ENCODE data around the gene SKOR1. TPM values are rescaled to one million over a fixed set of nuclear protein-coding genes. Genes with fewer than 3 reads are reported as not detected.

Gene SKOR1
- total and polyA plus RNA-seq, 2 of the 4 experiments (the other 2 are of a cell fraction), result 0.03 TPM; not detected in 1

DNA sequence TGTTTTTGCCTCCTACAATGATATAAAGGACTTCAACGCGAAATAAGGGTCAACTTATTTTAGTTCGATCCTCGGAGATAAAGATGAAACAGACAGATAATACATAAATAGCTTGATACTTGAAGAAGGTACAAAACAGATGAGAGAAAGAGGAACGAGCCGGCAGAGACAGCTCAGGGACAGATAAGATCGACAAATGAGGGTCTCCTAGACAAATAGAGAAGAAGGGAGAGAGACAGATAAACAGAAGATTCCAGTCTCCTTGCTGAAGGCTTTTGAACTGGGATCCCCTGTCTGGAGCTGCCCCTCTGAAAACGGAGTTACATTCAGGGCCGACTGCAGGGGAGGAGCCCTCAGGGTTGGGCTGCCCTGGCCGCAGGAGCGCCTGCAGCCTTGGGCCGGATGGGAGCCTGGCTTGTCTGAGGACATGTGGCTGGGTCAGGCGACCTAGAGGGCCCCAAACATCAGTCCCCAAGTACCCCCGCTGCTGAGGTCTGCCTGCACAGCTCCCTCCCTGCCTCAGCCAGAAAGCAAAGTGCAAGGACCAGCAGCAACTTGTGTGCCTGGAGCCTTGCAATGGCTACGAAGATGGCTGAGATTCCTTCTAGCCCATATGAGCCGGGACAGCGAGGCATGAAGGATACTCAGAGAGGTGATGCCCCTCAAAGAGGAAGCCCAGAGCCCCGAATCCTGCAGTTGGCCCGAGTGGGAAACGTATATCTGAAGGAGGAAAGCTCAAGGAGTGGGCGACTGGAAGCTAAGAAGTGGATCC lies 926 bp upstream of the SKOR1 start:
- H2BK5ac ChIP-seq (ENCODE audit: low read depth, low read length, poor library complexity, severe bottlenecking), result no peak overlapping the region
- in situ Hi-C loops (cut with MboI; ENCODE audit: low sequenced_read_pairs) (no loop called here), dilution Hi-C loops (cut with HindIII; ENCODE audit: low sequenced_read_pairs, unreplicated experiment) (no loop called here), intact Hi-C loops (cut with micrococcal nuclease) (no loop called here)
- no peak for DNase-seq
- no peaks in the 10 kb centered on the region for H3K36me3 ChIP-seq (ENCODE audit: control insufficient read depth, insufficient read depth, low read length)
- peaks cover 94% of the 10 kb centered on the region for H3K27me3 ChIP-seq (ENCODE audit: control insufficient read depth, insufficient read depth, low read length)
- POLR2A ChIA-PET (ENCODE audit: unreplicated experiment), result no interaction called here
- peaks cover 31% of the 10 kb centered on the region for H4K20me1 ChIP-seq (ENCODE audit: insufficient read depth, low read length)
- no TSS peak for BruUV-seq (replicated peaks)
- no peak overlapping the region; the same call in 1 of the 2 replicates for H3K23ac ChIP-seq (ENCODE audit: low read depth, low read length)
- whole genome bisulfite sequencing, 2 experiments (ENCODE audit: extremely low coverage in 2 of 2, insufficient read length in 1 of 2), result 2% methylated on average over 7 of the region's 21 CpGs; no CpG with 5 or more reads in 1 of the 2 experiments
- no peak overlapping the region for H2BK120ac ChIP-seq (ENCODE audit: low read depth, low read length)
- H3K4me2 ChIP-seq (ENCODE audit: low read depth, low read length), result no peak overlapping the region
- no peak overlapping the region for H4K5ac ChIP-seq (ENCODE audit: low read depth, low read length)
- no peak overlapping the region for H3K9ac ChIP-seq (ENCODE audit: low read depth, low read length)
- TF ChIP-seq MXI1 (IDR thresholded peaks at IDR 0.05; ENCODE audit: borderline replicate concordance, low read depth, low read length), result no peak
- TF ChIP-seq CEBPB (IDR thresholded peaks at IDR 0.05; ENCODE audit: low read depth, low read length), result no peak
- TF ChIP-seq NFE2L2 (IDR thresholded peaks at IDR 0.05; ENCODE audit: low read depth, low read length), result no peak
- no peak for TF ChIP-seq CHD1 (IDR thresholded peaks at IDR 0.05; ENCODE audit: low read depth, low read length)
- no peak for TF ChIP-seq RCOR1 (IDR thresholded peaks at IDR 0.05; ENCODE audit: insufficient replicate concordance, low read length)
- TF ChIP-seq MAFK (IDR thresholded peaks at IDR 0.05; ENCODE audit: low read depth, low read length), result no peak
- TF ChIP-seq POLR2A (IDR thresholded peaks at IDR 0.05; ENCODE audit: low read depth, low read length), result no peak
- TF ChIP-seq SMC3 (IDR thresholded peaks at IDR 0.05; ENCODE audit: low read depth, low read length), result no peak
- TF ChIP-seq BHLHE40 (IDR thresholded peaks at IDR 0.05; ENCODE audit: low read depth, low read length), result no peak
- TF ChIP-seq, protein P1, sequence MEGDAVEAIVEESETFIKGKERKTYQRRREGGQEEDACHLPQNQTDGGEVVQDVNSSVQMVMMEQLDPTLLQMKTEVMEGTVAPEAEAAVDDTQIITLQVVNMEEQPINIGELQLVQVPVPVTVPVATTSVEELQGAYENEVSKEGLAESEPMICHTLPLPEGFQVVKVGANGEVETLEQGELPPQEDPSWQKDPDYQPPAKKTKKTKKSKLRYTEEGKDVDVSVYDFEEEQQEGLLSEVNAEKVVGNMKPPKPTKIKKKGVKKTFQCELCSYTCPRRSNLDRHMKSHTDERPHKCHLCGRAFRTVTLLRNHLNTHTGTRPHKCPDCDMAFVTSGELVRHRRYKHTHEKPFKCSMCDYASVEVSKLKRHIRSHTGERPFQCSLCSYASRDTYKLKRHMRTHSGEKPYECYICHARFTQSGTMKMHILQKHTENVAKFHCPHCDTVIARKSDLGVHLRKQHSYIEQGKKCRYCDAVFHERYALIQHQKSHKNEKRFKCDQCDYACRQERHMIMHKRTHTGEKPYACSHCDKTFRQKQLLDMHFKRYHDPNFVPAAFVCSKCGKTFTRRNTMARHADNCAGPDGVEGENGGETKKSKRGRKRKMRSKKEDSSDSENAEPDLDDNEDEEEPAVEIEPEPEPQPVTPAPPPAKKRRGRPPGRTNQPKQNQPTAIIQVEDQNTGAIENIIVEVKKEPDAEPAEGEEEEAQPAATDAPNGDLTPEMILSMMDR (conservative IDR thresholded peaks at IDR 0.05; ENCODE audit: low read depth, low read length), result no peak
- TF ChIP-seq, protein P2, sequence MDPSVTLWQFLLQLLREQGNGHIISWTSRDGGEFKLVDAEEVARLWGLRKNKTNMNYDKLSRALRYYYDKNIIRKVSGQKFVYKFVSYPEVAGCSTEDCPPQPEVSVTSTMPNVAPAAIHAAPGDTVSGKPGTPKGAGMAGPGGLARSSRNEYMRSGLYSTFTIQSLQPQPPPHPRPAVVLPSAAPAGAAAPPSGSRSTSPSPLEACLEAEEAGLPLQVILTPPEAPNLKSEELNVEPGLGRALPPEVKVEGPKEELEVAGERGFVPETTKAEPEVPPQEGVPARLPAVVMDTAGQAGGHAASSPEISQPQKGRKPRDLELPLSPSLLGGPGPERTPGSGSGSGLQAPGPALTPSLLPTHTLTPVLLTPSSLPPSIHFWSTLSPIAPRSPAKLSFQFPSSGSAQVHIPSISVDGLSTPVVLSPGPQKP (IDR thresholded peaks at IDR 0.05; ENCODE audit: borderline replicate concordance, low read depth, low read length), result no peak
- TF ChIP-seq FOS (IDR thresholded peaks at IDR 0.05; ENCODE audit: low read depth, low read length), result no peak
- TF ChIP-seq, protein P3, sequence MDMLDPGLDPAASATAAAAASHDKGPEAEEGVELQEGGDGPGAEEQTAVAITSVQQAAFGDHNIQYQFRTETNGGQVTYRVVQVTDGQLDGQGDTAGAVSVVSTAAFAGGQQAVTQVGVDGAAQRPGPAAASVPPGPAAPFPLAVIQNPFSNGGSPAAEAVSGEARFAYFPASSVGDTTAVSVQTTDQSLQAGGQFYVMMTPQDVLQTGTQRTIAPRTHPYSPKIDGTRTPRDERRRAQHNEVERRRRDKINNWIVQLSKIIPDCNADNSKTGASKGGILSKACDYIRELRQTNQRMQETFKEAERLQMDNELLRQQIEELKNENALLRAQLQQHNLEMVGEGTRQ (IDR thresholded peaks at IDR 0.05; ENCODE audit: low read depth, low read length), result no peak
- TF ChIP-seq RFX5 (IDR thresholded peaks at IDR 0.05; ENCODE audit: low read depth, low read length), result no peak
- no peak for TF ChIP-seq MAZ (IDR thresholded peaks at IDR 0.05; ENCODE audit: borderline replicate concordance, low read depth, low read length)
- TF ChIP-seq RAD21 (IDR thresholded peaks at IDR 0.05; ENCODE audit: low read length), result no peak
- peaks cover 21% of the 10 kb centered on the region for H3K9me3 ChIP-seq (ENCODE audit: control insufficient read depth, insufficient read depth, low read length)
- no peak overlapping the region for H3K4me3 ChIP-seq (ENCODE audit: insufficient read depth, low read depth, low read length)
- no peak overlapping the region for H2AK5ac ChIP-seq (ENCODE audit: low read depth, low read length)
- H3K18ac ChIP-seq (ENCODE audit: low read depth, low read length), result no peak overlapping the region
- no peak overlapping the region for H3K56ac ChIP-seq (ENCODE audit: extremely low read depth, insufficient read depth, low read length)
- no peak overlapping the region for H2AK9ac ChIP-seq (replicated peaks; ENCODE audit: low read depth, low read length, poor library complexity)
- CTCF ChIA-PET, result no interaction called here
- H2BK20ac ChIP-seq (ENCODE audit: low read depth, low read length), result no peak overlapping the region
- no peak overlapping the region for H2BK15ac ChIP-seq (ENCODE audit: low read depth, low read length)
- peaks cover 3% of the 10 kb centered on the region; the same call in 1 of the 2 replicates for H3K4me1 ChIP-seq (ENCODE audit: control insufficient read depth, insufficient read depth, low read length)
- no peak overlapping the region for H4K91ac ChIP-seq (ENCODE audit: insufficient read depth, low read depth, low read length)
- no peak overlapping the region for H3K14ac ChIP-seq (replicated peaks; ENCODE audit: low read depth, low read length)
- H3K9me1 ChIP-seq (ENCODE audit: insufficient read depth, low read length), result no peaks in the 10 kb centered on the region; the same call in 1 of the 2 replicates
- no peak overlapping the region for H4K8ac ChIP-seq (ENCODE audit: low read depth in 2 of 2, low read length in 2 of 2)
- no peak for ATAC-seq (ENCODE audit: low read depth)
- no peak overlapping the region for H3K4ac ChIP-seq (ENCODE audit: low read depth, low read length)
- no peak overlapping the region for H3K27ac ChIP-seq (ENCODE audit: insufficient read depth, low read length)
- H3K79me1 ChIP-seq (ENCODE audit: low read depth in 1 of 2, low read length in 2 of 2), result no peaks in the 10 kb centered on the region
- H2AFZ ChIP-seq (replicated peaks; ENCODE audit: low read length, poor library complexity), result no peak overlapping the region
